Fibroblast of gingiva (primary cell): ENCODE data around the gene ZNF239.
"Not testable (repeated sequence)": the region's sequence is repeated elsewhere in the genome, so short reads cannot be mapped to it uniquely, and the experiment has no call there.

ENCODE experiments used
- DNase-seq: peaks from one replicate; pipeline ENCODE4 v3.0.0-alpha.2; 2011; ENCODE audit warnings: low read depth

ZNF239 gene

DNA sequence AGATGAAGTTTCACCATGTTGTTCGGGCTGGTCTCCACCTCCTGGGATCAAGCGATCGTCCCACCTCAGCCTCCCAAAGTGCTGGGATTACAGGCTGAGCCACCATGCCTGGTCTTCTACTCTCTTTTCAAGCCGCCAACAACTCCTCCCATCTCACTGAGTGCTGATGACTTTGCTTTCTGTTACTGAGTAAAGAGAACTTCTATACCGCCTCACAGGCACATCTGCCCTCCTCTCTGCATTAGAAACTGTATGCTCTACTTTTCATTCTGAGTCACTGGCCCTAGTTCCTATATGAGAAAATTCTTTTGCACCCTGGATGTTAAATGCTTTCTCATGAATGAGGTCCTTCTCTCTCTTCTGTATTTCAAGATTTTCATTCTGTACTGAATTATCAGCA is 2.2 kb upstream of the ZNF239 start:
- DNase-seq, result no peak

- DNase-seq, result no peak
Measured at GRCh38 chr10:43576062-43576461, 1.6 kb upstream of the ZNF239 start.

- DNase-seq, result no peak
Measured at GRCh38 chr10:43574906-43575305, 490 bp upstream of the ZNF239 start.

DNA sequence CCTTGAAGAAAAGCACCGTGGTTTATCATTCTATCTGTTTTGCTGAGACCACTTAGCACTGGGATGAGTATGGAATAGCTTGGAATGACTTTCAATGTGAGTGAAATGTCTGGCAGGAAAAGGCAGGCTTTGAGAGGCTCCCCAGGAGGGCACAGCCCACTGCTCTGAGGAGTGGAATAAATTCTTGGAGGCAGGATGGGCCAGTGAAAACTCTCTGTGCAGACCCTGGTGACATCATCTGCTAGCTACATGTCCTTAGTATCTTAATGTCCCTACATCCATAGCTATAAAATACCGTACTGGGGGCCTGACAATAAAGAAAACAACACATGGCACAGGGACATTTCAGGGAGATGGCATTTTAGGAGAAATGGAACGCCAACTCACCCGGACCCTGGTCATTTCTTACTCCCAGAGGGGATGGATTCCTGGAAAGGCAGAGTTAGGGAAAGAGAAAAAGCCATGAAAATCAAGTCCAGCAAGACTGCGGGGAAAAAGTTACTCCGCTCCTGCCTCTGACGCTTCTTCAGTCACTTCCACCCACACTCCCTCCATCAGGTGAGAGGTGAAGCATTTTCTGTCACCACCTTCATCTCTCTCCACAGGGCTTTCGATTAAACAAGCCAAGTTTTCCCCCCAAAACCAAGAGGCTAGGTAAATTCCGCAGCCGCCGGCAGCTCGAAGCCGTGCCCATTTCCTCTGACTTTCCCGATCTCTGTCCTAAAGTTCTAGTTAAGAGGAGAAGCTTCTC is 991 bp downstream of the ZNF239 start:
- no peak for DNase-seq

- no peak for DNase-seq
Measured at GRCh38 chr10:43570971-43571370, 3.4 kb downstream of the ZNF239 start.

GRCh38 chr10:43569681-43570080 is 4.7 kb downstream of the ZNF239 start:
- no peak for DNase-seq

GRCh38 chr10:43557214-43557613 is 17.2 kb downstream of the ZNF239 start:
- no peak for DNase-seq

DNA sequence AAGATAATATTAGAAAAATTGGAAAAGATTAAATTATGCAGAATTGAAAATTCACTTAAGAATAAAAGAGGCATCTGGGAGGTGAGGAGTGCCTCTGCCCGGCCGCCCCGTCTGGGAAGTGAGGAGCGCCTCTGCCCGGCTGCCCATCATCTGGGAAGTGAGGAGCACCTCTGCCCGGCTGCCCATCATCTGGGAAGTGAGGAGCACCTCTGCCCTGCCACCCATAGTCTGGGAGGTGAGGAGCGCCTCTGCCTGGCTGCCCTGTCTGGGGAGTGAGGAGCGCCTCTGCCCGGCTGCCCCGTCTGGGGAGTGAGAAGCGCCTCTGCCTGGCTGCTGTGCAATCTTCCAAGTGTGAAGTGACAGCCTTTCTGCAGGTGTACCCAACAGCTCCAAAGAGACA is 30.7 kb downstream of the ZNF239 start:
- not testable (repeated sequence) for DNase-seq

DNA sequence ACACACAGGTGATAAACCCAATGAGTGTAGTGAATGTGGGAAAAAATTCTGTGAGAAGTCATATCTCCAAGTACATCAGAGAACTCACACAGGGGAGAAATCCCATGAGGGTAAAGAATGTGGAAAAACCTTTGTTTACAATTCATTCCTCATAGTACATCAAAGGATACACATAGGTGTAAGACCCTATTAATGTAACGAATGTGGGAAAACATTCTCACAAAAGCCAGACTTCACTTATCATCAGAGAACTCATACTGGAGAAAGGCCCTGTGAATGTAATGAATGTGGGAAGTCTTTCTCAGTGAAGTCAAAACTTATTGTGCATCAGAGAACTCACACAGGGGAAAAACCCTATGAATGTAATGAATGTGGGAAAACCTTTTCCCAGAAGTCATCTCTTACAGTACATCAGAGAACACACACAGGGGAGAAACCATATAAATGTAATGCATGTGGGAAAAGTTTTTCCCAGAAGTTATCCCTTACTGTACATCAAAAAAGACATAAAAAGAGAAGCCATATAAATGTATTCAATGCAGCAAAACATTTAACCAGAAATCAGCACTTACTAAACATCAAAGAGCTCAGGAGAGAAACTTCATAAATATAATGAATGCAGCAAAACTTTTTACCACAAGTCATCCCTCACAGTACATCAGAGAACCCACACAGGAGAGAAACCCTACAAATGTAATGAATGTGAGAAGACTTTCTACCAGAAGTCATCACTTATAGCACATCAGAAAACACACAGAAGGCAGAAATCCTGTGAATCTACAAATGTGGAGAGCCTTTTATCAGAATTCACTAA is 49.8 kb downstream of the ZNF239 start:
- no peak for DNase-seq
